Cardiac muscle cell (in vitro differentiated cells and primary cell): ENCODE results near the gene FAM131B. TPM values are rescaled to one million over a fixed set of nuclear protein-coding genes. Genes with fewer than 3 reads are reported as not detected.
A peak's percentile ranks its signal among the peaks of the same experiment; 100 is the strongest.

Experiments used
- DNase-seq, 2 donors: peaks; one replicate each; pipeline versions ENCODE4 v3.0.0 to v3.0.0-alpha.2; 2010 to 2017; ENCODE audit warnings: low read depth in 1 of 2, low spot score in 1 of 2
- H3K27ac ChIP-seq: fragments of 200-600 bp; sonication (generic); 2 replicates; pipeline ENCODE4 v1.5.1; 2016
- H3K27me3 ChIP-seq: fragments of 200-600 bp; sonication (generic); 2 replicates; pipeline ENCODE4 v1.6.0; 2016; ENCODE audit warnings: control low read depth
- H3K36me3 ChIP-seq: fragments of 200-600 bp; sonication (generic); 2 replicates; pipeline ENCODE4 v1.5.1; 2016; ENCODE audit warnings: control low read depth
- H3K4me1 ChIP-seq: fragments of 200-600 bp; sonication (generic); 2 replicates; pipeline ENCODE4 v1.8.1; 2017; ENCODE audit warnings: low read depth, mild to moderate bottlenecking, mixed run types
- H3K4me3 ChIP-seq: fragments of 200-600 bp; sonication (generic); 2 replicates; pipeline ENCODE4 v1.5.1; 2016; ENCODE audit warnings: mild to moderate bottlenecking
- H3K9me3 ChIP-seq: fragments of 200-600 bp; sonication (generic); 2 replicates; pipeline ENCODE4 v1.5.1; 2017; ENCODE audit warnings: low read depth, mild to moderate bottlenecking, control low read depth
- CTCF ChIP-seq: IDR thresholded peaks from 2 replicates; pipeline ENCODE4 v1.5.1; 2012; ENCODE audit warnings: low read depth, mild to moderate bottlenecking, low read length
- polyA plus RNA-seq: library from polyadenylated mRNA; unstranded; fragments of >200 nt; fragmentation: Nextera tagmentation; extraction: Ambion mirVana; gene quantifications from 2 replicates; pipeline ENCODE4 v1.2.1, GENCODE V29; 2016
- total RNA-seq: library from RNA; depleted of rRNA; stranded (reverse); fragments of >200 nt; gene quantifications from 2 replicates; pipeline ENCODE4 v1.2.3, GENCODE V29; 2016

The FAM131B gene
- total and polyA plus RNA-seq, 2 experiments from 2014 or later = 0.26 to 0.71 TPM

DNA sequence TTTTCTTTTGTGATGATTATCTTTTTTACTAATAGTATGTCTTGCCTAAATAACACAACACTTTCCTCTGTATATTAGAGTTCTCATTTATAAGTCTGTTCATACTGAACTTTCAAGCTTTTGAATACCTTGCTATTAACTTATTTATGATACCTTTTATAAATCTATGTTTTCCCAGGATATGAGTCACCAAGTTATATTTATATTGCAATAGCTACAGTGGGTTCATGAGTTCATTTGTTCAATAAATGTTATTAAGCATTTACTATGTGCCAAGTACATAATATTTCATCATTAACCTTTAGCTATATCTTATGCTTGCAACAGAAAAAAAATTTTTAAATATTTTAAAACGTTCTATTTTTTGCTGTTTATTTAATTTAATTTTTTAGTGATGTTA is 28.3 kb downstream of the FAM131B start:
- Histone ChIP-seq H3K4me1 (no peaks in the 10 kb centered on the region), H3K9me3 (no peaks in the 10 kb centered on the region), H3K36me3 (no peaks in the 10 kb centered on the region), H3K27me3 (no peaks in the 10 kb centered on the region), H3K4me3 (no peak overlapping the region), H3K27ac (no peak overlapping the region)
- no peak for DNase-seq
- no peak for TF ChIP-seq CTCF

GRCh38 chr7:143331179-143331801 is 31.2 kb downstream of the FAM131B start:
- Histone ChIP-seq H3K4me3 (no peak overlapping the region), H3K36me3 (no peaks in the 10 kb centered on the region), H3K9me3 (no peaks in the 10 kb centered on the region), H3K4me1 (no peaks in the 10 kb centered on the region), H3K27ac (no peak overlapping the region), H3K27me3 (no peaks in the 10 kb centered on the region)
- no peak for TF ChIP-seq CTCF
- peak in 1 of 2 donors; percentile 80 for DNase-seq

GRCh38 chr7:143329471-143330170 is 32.9 kb downstream of the FAM131B start:
- H3K9me3 ChIP-seq = no peaks in the 10 kb centered on the region

GRCh38 chr7:143327903-143328302 is 34.6 kb downstream of the FAM131B start:
- Histone ChIP-seq H3K27me3 (no peaks in the 10 kb centered on the region), H3K9me3 (no peaks in the 10 kb centered on the region), H3K36me3 (no peaks in the 10 kb centered on the region), H3K4me3 (no peak overlapping the region), H3K27ac (no peak overlapping the region), H3K4me1 (no peaks in the 10 kb centered on the region)
- no peak for DNase-seq
- no peak for TF ChIP-seq CTCF

More at GRCh38 chr7:143329471-143330170, 32.9 kb downstream of the FAM131B start:
- no peak for DNase-seq
- H3K4me1 ChIP-seq = no peaks in the 10 kb centered on the region
- H3K27me3 ChIP-seq = no peaks in the 10 kb centered on the region
- TF ChIP-seq CTCF = no peak
- no peaks in the 10 kb centered on the region for H3K36me3 ChIP-seq
- no peak overlapping the region for H3K4me3 ChIP-seq
- H3K27ac ChIP-seq = no peak overlapping the region

DNA sequence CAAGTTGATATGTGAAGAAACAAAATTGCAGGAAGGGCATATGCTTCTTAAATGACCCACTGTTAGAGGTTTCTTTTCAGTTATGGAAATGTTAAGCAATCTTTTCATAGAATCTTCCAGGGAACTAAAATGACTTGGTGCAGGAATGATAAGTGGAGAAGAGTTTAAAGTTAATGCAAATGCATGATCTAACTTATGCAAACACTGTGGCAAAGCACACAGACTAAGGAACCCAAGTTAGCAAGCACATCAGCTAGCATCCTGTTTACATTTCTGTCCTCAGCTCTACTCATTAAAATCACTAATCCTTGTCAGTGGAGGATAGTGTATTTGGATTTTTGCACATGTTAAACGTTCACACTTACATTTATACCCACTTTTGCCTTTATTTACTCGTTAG is 37.3 kb downstream of the FAM131B start:
- no peaks in the 10 kb centered on the region for H3K9me3 ChIP-seq
- no peaks in the 10 kb centered on the region for H3K27me3 ChIP-seq
- no peaks in the 10 kb centered on the region for H3K36me3 ChIP-seq
- H3K4me1 ChIP-seq = no peaks in the 10 kb centered on the region
- no peak for TF ChIP-seq CTCF
- no peak overlapping the region for H3K27ac ChIP-seq
- no peak for DNase-seq
- no peak overlapping the region for H3K4me3 ChIP-seq
